Measurements from ENCODE around the gene PHRF1.

Gene PHRF1

GRCh38 chr11:536841-537621 is 39.2 kb upstream of the PHRF1 start, which contains the start of gene LRRC56:
LRRC56 (plus strand) TSS chr11:537527; CDS start chr11:540685, 3,158 bp downstream.
- DNase-seq (ENCODE audit: low read depth, low spot score), result peak; percentile 83
- H3K4me3 ChIP-seq (ENCODE audit: low read length), result peak within 1 kb of the TSS; percentile 43

- peak overlapping the region; percentile 43 for H3K4me3 ChIP-seq (ENCODE audit: low read length)
- DNase-seq (ENCODE audit: low read depth, low spot score), result no peak
Measured at GRCh38 chr11:537622-538430, 38.4 kb upstream of the PHRF1 start.

GRCh38 chr11:538431-539051 is 37.7 kb upstream of the PHRF1 start:
- H3K4me3 ChIP-seq (ENCODE audit: low read length), result no peak overlapping the region
- no peak for DNase-seq (ENCODE audit: low read depth, low spot score)

- H3K4me3 ChIP-seq (ENCODE audit: low read length), result no peak overlapping the region
- no peak for DNase-seq (ENCODE audit: low read depth, low spot score)
Measured at GRCh38 chr11:539971-540481, 36.2 kb upstream of the PHRF1 start.

DNA sequence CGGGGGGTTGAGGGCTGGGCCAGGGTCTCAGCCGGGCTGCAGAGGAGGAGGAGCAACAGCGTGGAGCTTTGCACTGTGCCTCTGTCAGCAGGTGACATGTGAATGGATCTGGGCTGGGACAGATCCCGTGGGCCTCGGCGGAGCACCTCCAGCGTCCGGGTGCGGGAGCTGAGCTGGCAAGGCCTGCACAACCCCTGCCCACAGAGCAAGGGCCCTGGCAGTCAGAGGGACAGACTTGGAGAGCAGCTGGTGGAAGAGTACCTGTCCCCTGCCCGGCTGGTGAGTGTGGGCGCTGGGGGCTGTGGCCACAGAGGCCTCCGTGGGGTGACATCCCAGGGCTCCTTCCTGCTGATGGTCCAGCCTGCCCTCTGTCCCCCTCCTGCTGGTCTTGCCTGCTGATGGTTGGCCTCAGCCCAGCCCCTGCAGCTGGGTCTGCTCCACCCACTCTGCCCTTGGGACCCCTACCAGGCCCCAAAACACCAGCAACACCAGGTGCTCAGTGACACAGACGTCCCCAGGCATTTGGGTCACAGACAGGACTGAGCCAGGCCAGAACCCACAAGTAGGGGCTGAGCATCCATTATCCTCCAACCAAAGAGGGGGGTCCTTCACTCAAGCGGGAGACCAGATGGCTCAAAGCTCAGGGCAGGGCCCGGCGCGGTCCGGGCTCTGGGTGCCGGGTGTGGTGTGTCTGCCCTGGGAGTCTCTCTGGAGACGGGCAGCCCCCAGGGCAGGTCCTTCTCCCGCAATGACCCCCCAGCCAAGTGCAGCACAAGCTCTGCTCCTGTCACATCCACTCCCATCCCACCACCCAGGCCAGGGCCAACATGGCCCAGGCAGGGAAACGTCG is 35.5 kb upstream of the PHRF1 start:
- no peak overlapping the region for H3K4me3 ChIP-seq (ENCODE audit: low read length)
- no peak for DNase-seq (ENCODE audit: low read depth, low spot score)

- H3K4me3 ChIP-seq (ENCODE audit: low read length), result no peak overlapping the region
- DNase-seq (ENCODE audit: low read depth, low spot score), result no peak
Measured at GRCh38 chr11:541433-541885, 34.8 kb upstream of the PHRF1 start.

- no peak for DNase-seq (ENCODE audit: low read depth, low spot score)
- no peak overlapping the region for H3K4me3 ChIP-seq (ENCODE audit: low read length)
Measured at GRCh38 chr11:544817-545166, 31.5 kb upstream of the PHRF1 start.

GRCh38 chr11:545171-545570 is 31.1 kb upstream of the PHRF1 start:
- DNase-seq (ENCODE audit: low read depth, low spot score), result no peak
- H3K4me3 ChIP-seq (ENCODE audit: low read length), result no peak overlapping the region

DNA sequence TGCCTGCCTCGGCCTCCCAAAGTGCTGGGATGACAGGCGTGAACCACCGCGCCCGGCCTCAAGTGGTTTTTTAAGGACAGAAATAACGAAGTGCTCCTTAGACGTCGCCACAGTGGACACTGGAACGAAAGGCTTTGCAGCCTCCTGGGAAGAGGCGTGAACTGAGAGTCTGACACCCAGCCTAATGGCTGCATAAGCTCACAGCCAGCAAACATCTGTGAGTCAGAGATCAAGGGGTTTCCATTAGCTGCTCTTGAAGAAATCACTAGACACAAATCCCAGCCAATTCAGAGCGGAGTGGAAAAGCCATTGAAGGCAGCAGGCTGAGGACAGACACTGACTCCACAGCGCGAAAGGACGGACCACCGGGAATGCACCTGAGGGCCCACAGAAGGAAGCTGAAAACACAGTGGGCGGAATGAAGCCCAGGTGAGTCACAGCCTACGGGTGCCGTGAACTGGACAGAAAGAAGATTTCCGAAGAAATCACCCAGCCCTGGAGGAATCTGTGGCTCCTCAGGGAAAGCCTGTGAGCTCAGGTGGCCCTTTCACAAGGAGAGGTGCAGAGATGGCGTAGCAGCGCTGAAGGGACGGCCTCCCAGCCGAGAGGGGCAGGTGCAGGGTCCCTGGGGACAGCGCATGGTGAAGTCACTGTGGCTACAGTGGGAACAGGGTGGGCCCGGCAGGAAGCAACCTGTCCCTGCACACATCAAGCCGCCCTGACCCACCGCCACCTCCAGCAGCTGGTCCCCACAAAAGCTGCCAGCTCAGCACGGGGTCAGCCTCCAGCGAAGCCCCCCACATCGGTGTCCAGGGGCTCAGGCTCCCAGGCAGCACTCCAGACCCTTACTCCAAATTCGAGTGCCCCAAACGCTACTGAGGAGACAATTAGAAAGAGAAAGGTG is 27.3 kb upstream of the PHRF1 start:
- no peak overlapping the region for H3K4me3 ChIP-seq (ENCODE audit: low read length)
- DNase-seq (ENCODE audit: low read depth, low spot score), result no peak

DNA sequence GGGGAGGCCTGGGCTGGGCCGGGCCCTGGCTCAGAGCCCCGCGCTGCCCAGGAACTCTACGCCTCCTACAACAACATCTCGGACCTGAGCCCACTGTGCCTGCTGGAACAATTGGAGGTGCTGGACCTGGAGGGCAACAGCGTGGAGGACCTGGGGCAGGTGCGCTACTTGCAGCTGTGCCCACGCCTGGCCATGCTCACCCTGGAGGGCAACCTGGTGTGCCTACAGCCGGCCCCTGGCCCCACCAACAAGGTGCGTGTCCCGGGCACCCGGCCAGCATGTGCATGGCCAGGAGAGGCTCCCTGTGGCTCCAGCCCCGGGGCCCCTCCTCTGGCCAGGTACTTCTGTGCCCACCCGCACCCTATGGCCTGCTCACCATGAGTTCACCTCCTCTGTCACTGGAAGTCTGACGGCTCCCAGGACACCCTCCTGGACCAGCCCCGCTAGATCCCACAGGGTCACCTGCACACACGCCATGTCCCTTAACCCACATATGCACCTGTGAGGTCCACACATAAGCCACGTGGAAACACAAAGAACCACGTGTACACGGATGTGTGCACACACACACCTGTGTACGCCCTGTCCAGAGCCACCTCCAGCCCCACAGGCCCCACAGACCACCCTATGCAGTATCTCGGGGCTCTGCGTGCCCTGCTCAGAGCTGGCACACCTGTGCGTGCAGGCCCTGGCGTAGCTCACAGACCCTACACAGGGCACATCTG is 26.1 kb upstream of the PHRF1 start:
- H3K4me3 ChIP-seq (ENCODE audit: low read length), result no peak overlapping the region
- DNase-seq (ENCODE audit: low read depth, low spot score), result no peak

- H3K4me3 ChIP-seq (ENCODE audit: low read length), result no peak overlapping the region
- no peak for DNase-seq (ENCODE audit: low read depth, low spot score)
Measured at GRCh38 chr11:550746-551085, 25.6 kb upstream of the PHRF1 start.

GRCh38 chr11:551131-551530 is 25.1 kb upstream of the PHRF1 start:
- no peak overlapping the region for H3K4me3 ChIP-seq (ENCODE audit: low read length)
- DNase-seq (ENCODE audit: low read depth, low spot score), result no peak

DNA sequence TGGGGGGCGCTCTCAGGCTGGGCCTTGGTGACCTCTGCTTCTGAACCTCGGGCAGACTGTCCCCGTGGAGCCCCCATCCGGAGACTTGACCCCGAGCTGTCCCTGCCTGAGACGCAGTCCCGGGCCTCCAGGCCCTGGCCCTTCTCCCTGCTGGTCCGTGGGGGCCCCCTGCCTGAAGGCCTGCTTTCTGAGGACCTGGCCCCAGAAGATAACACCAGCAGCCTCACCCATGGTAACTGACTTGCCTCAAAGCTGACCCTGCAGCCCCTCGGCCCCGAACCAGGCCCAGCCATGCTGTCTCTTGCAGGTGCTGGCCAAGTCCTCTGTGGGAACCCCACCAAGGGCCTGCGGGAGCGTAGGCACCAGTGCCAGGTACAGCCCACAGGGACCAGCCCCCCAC is 24.7 kb upstream of the PHRF1 start:
- DNase-seq (ENCODE audit: low read depth, low spot score), result no peak
- no peak overlapping the region for H3K4me3 ChIP-seq (ENCODE audit: low read length)

GRCh38 chr11:553083-553987 is 22.9 kb upstream of the PHRF1 start:
- no peak for DNase-seq (ENCODE audit: low read depth, low spot score)
- H3K4me3 ChIP-seq (ENCODE audit: low read length), result no peak overlapping the region

- no peak overlapping the region for H3K4me3 ChIP-seq (ENCODE audit: low read length)
- no peak for DNase-seq (ENCODE audit: low read depth, low spot score)
Measured at GRCh38 chr11:553988-554340, 22.3 kb upstream of the PHRF1 start.

DNA sequence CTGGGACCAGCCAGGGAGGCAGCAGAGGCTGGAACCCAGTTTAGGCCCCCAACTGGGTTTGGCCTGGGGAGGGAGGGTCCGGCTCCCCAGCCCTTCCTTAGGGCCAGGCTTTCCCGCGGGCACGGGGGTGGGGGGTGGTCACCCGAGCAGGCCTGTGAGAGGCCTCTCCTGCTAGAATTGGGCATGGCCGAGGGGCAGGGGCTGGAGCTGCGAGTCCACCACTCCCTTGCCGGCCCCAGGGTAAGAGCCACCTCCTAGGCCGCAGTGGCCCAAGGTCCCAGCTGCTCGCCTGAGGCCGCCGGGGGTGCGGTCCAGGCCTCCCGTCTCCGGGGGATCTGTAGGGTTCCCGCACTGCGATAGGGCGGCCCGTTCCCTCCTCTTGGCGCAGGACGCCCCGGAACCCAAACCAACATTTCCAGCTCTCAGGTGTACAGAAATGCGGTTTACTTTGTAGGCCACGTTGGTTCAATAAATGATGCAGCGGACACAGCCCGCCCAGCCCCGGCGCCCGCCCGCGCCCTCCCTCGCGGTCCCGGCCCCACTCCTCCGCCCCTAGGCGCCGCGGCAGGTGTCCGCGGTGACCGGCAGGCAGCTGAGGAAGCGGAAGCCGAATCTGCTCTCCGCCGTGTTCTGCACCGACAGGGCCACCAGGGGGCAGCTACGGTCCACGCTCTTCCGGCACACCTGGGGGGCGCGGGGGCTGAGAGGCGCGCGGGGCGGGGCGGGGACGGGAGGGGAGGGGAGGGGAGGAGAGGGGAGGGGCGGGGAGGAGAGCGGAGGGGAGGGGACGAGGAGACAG is 21.6 kb upstream of the PHRF1 start:
- peak overlapping the region; percentile 48 for H3K4me3 ChIP-seq (ENCODE audit: low read length)
- DNase-seq (ENCODE audit: low read depth, low spot score), result peak; percentile 79
